ENCODE data around the gene MCTP1. TPM values are rescaled to one million over a fixed set of nuclear protein-coding genes. Genes with fewer than 3 reads are reported as not detected.

The MCTP1 gene
- total RNA-seq, 1 donor from 2014 or later = not detected

GRCh38 chr5:94777056-94777880 lies 507.6 kb downstream of the MCTP1 start:
- Mint-ChIP-seq H3K4me1 (ENCODE audit: low read depth) (no peaks in the 10 kb centered on the region), H3K4me3 (no peak overlapping the region), H3K27me3 (ENCODE audit: insufficient read depth) (peaks cover 21% of the 10 kb centered on the region), H3K9me3 (peaks cover 8% of the 10 kb centered on the region), H3K27ac (no peak overlapping the region), H3K36me3 (ENCODE audit: low read depth) (no peaks in the 10 kb centered on the region)
- intact Hi-C loops (cut with micrococcal nuclease) = no loop called here
- DNase-seq (ENCODE audit: low spot score) = no peak

GRCh38 chr5:94776167-94776566 lies 508.7 kb downstream of the MCTP1 start:
- no peak overlapping the region for H3K4me3 Mint-ChIP-seq
- peaks cover 8% of the 10 kb centered on the region for H3K9me3 Mint-ChIP-seq
- no peak overlapping the region for H3K27ac Mint-ChIP-seq
- peaks cover 22% of the 10 kb centered on the region for H3K27me3 Mint-ChIP-seq (ENCODE audit: insufficient read depth)
- no peak for DNase-seq (ENCODE audit: low spot score)
- no peaks in the 10 kb centered on the region for H3K36me3 Mint-ChIP-seq (ENCODE audit: low read depth)
- intact Hi-C loops (cut with micrococcal nuclease) = no loop called here
- H3K4me1 Mint-ChIP-seq (ENCODE audit: low read depth) = no peaks in the 10 kb centered on the region

- no peaks in the 10 kb centered on the region for H3K4me1 Mint-ChIP-seq (ENCODE audit: low read depth)
- H3K9me3 Mint-ChIP-seq = peaks cover 8% of the 10 kb centered on the region
- H3K27ac Mint-ChIP-seq = no peak overlapping the region
- intact Hi-C loops (cut with micrococcal nuclease) = no loop called here
- H3K4me3 Mint-ChIP-seq = no peak overlapping the region
- peaks cover 21% of the 10 kb centered on the region for H3K27me3 Mint-ChIP-seq (ENCODE audit: insufficient read depth)
- no peak for DNase-seq (ENCODE audit: low spot score)
- no peaks in the 10 kb centered on the region for H3K36me3 Mint-ChIP-seq (ENCODE audit: low read depth)
Observed at GRCh38 chr5:94775088-94775487, 509.8 kb downstream of the MCTP1 start.

- H3K27ac Mint-ChIP-seq = no peak overlapping the region
- DNase-seq (ENCODE audit: low spot score) = no peak
- peaks cover 8% of the 10 kb centered on the region for H3K9me3 Mint-ChIP-seq
- no peak overlapping the region for H3K4me3 Mint-ChIP-seq
- peaks cover 26% of the 10 kb centered on the region for H3K27me3 Mint-ChIP-seq (ENCODE audit: insufficient read depth)
- H3K36me3 Mint-ChIP-seq (ENCODE audit: low read depth) = no peaks in the 10 kb centered on the region
- intact Hi-C loops (cut with micrococcal nuclease) = no loop called here
- no peaks in the 10 kb centered on the region for H3K4me1 Mint-ChIP-seq (ENCODE audit: low read depth)
Observed at GRCh38 chr5:94771742-94772141, 513.2 kb downstream of the MCTP1 start.

GRCh38 chr5:94769996-94770395 lies 514.9 kb downstream of the MCTP1 start:
- no peaks in the 10 kb centered on the region for H3K36me3 Mint-ChIP-seq (ENCODE audit: low read depth)

DNA sequence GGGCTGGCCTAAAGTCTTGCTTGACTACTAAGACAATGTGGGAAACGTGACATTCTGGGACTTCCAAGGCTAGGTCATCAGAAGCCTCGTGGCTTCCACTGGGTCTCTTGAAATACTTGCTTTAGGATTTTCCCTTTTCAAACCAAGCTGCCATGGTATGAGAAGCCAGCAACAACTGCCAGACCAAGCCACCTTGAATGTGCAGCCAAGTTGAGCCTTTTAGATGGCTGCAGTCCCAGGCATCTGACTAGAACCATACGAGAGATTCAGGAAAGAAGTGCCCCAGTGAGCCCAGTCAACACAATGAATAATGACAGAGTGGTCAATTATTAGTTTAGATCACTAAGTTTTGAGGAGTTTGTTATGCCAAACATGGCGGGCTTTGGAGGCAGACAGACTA lies 523.1 kb downstream of the MCTP1 start:
- Mint-ChIP-seq H3K27ac (no peak overlapping the region), H3K9me3 (no peaks in the 10 kb centered on the region), H3K4me3 (no peak overlapping the region), H3K27me3 (ENCODE audit: insufficient read depth) (peaks cover 12% of the 10 kb centered on the region), H3K4me1 (ENCODE audit: low read depth) (no peaks in the 10 kb centered on the region), H3K36me3 (ENCODE audit: low read depth) (no peaks in the 10 kb centered on the region)
- intact Hi-C loops (cut with micrococcal nuclease) = no loop called here
- no peak for DNase-seq (ENCODE audit: low spot score)

More at GRCh38 chr5:94769996-94770395, 514.9 kb downstream of the MCTP1 start:
- Mint-ChIP-seq H3K9me3 (peaks cover 8% of the 10 kb centered on the region), H3K4me3 (no peak overlapping the region), H3K27me3 (ENCODE audit: insufficient read depth) (peaks cover 31% of the 10 kb centered on the region), H3K4me1 (ENCODE audit: low read depth) (no peaks in the 10 kb centered on the region), H3K27ac (no peak overlapping the region)
- DNase-seq (ENCODE audit: low spot score) = no peak
- intact Hi-C loops (cut with micrococcal nuclease) = no loop called here

DNA sequence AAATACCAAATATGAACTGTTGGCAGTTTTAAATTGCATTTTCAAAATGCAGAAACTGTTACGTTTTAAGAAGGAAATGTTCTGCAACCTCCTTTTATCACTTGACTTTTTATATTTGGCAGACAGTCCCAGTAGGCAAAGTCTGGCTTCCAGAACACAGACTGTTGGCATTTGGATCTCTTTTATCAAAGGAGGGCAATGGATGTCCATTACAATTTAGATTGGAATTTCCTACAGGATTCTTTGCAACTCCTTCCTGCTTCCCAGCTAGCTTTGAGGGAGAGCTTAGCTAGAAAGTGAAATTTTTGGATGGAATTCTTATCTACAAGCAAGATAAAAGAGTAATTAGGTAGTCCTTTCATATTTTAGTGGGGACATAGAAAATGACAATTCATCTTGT lies 523.8 kb downstream of the MCTP1 start:
- intact Hi-C loops (cut with micrococcal nuclease) = no loop called here
- no peak overlapping the region for H3K27ac Mint-ChIP-seq
- DNase-seq (ENCODE audit: low spot score) = no peak
- no peaks in the 10 kb centered on the region for H3K4me1 Mint-ChIP-seq (ENCODE audit: low read depth)
- H3K4me3 Mint-ChIP-seq = no peak overlapping the region
- no peaks in the 10 kb centered on the region for H3K9me3 Mint-ChIP-seq
- H3K27me3 Mint-ChIP-seq (ENCODE audit: insufficient read depth) = peaks cover 9% of the 10 kb centered on the region
- no peaks in the 10 kb centered on the region for H3K36me3 Mint-ChIP-seq (ENCODE audit: low read depth)

DNA sequence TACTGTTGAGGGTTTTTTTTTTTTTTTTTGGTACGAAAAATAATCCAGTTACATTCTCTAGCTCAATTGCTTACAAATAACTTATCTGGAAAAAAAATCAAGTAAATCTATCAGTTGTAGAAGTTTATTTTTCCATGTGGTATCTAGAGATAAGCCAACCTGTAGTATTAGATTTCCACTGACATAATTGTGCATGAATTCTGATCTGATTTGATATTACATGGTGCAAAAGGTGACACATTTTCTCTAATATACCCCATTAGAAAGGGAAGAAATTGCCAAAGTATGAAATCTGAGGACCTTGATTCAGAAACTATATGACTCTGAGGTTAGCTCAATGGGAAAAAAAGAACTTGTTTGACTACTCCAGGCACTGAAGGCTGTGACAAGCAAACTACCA lies 524.9 kb downstream of the MCTP1 start:
- Mint-ChIP-seq H3K9me3 (no peaks in the 10 kb centered on the region), H3K4me3 (no peak overlapping the region), H3K27me3 (ENCODE audit: insufficient read depth) (peaks cover 7% of the 10 kb centered on the region), H3K4me1 (ENCODE audit: low read depth) (no peaks in the 10 kb centered on the region), H3K36me3 (ENCODE audit: low read depth) (no peaks in the 10 kb centered on the region), H3K27ac (no peak overlapping the region)
- no peak for DNase-seq (ENCODE audit: low spot score)
- intact Hi-C loops (cut with micrococcal nuclease) = no loop called here

GRCh38 chr5:94759022-94759421 lies 525.9 kb downstream of the MCTP1 start:
- Mint-ChIP-seq H3K27me3 (ENCODE audit: insufficient read depth) (peaks cover 7% of the 10 kb centered on the region), H3K9me3 (no peaks in the 10 kb centered on the region), H3K4me3 (no peak overlapping the region), H3K36me3 (ENCODE audit: low read depth) (no peaks in the 10 kb centered on the region), H3K27ac (no peak overlapping the region), H3K4me1 (ENCODE audit: low read depth) (no peaks in the 10 kb centered on the region)
- intact Hi-C loops (cut with micrococcal nuclease) = no loop called here
- DNase-seq (ENCODE audit: low spot score) = no peak

- DNase-seq (ENCODE audit: low spot score) = no peak
- H3K36me3 Mint-ChIP-seq (ENCODE audit: low read depth) = no peaks in the 10 kb centered on the region
- peaks cover 6% of the 10 kb centered on the region for H3K27me3 Mint-ChIP-seq (ENCODE audit: insufficient read depth)
- intact Hi-C loops (cut with micrococcal nuclease) = no loop called here
- no peak overlapping the region for H3K27ac Mint-ChIP-seq
- H3K9me3 Mint-ChIP-seq = no peaks in the 10 kb centered on the region
- H3K4me1 Mint-ChIP-seq (ENCODE audit: low read depth) = no peaks in the 10 kb centered on the region
- H3K4me3 Mint-ChIP-seq = no peak overlapping the region
Observed at GRCh38 chr5:94754824-94755223, 530.1 kb downstream of the MCTP1 start.

DNA sequence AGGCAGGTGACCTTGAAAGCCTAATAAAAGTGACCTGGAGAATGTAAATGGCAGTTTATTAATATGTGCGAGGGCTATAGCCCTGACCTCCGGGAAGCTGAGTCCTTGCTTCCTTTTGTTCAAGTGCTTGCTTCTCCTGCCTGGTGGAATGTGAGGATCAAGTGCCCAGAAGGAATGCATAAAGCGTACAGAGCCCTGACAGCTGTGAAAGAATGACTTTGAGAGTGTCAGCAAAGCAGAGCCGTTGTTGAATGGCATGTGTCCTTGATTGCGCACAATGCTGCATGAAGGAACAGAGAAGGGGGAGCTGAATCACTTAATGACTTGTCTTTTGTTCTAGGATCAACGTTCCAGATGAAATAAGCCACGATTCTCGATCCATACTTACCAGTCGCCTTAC lies 533.4 kb downstream of the MCTP1 start:
- H3K36me3 Mint-ChIP-seq (ENCODE audit: low read depth) = no peaks in the 10 kb centered on the region
- peaks cover 6% of the 10 kb centered on the region for H3K27me3 Mint-ChIP-seq (ENCODE audit: insufficient read depth)
- no peaks in the 10 kb centered on the region for H3K9me3 Mint-ChIP-seq
- H3K27ac Mint-ChIP-seq = no peak overlapping the region
- H3K4me3 Mint-ChIP-seq = no peak overlapping the region
- peaks cover under 1% of the 10 kb centered on the region for H3K4me1 Mint-ChIP-seq (ENCODE audit: low read depth)
- DNase-seq (ENCODE audit: low spot score) = no peak
- intact Hi-C loops (cut with micrococcal nuclease) = no loop called here

DNA sequence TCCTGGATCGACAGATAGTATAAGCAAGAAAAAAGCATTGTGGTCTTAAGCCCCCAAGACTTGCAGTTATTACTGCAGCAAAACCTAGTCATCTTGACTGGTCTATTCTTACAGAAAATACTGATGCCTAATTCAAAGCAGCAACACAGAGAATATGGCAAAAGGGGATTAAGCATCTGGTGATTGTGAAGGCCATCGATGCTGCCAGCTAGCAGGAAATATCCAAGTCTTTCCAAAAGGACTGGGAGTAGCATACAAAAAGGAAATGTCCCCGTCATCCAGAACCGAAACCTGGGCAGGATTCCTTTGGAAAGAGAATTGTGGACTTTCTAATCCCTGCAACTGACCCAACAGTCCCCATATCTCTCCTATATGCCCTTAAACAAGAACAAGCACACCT lies 534.2 kb downstream of the MCTP1 start:
- DNase-seq (ENCODE audit: low spot score) = no peak
- Mint-ChIP-seq H3K27me3 (ENCODE audit: insufficient read depth) (peaks cover 6% of the 10 kb centered on the region), H3K4me1 (ENCODE audit: low read depth) (peaks cover 8% of the 10 kb centered on the region), H3K9me3 (no peaks in the 10 kb centered on the region), H3K27ac (no peak overlapping the region), H3K36me3 (ENCODE audit: low read depth) (no peaks in the 10 kb centered on the region), H3K4me3 (no peak overlapping the region)
- intact Hi-C loops (cut with micrococcal nuclease) = no loop called here

- H3K4me1 Mint-ChIP-seq (ENCODE audit: low read depth) = peaks cover 8% of the 10 kb centered on the region
- H3K9me3 Mint-ChIP-seq = no peaks in the 10 kb centered on the region
- no peaks in the 10 kb centered on the region for H3K36me3 Mint-ChIP-seq (ENCODE audit: low read depth)
- intact Hi-C loops (cut with micrococcal nuclease) = no loop called here
- no peak for DNase-seq (ENCODE audit: low spot score)
- H3K27ac Mint-ChIP-seq = no peak overlapping the region
- H3K27me3 Mint-ChIP-seq (ENCODE audit: insufficient read depth) = peaks cover 6% of the 10 kb centered on the region
- no peak overlapping the region for H3K4me3 Mint-ChIP-seq
Observed at GRCh38 chr5:94749042-94749441, 535.9 kb downstream of the MCTP1 start.

DNA sequence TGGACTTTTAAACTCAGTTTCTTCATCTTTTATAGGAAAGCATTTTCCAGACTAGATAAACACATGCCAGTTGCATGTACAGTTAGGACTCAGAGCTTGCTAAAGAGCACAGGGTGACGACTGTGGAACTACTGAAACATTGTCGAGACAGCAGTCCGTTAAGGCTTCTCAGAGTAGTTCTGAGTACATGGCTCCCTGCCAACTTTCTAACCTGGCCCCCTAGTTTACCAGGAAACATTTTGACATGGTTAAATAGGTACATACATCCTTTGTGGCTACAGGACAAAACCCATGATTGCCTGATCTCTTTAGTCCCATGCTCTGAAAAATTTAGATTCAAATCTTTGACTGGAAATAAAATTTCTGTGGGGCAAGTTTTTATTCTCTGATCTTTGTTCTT lies 536.7 kb downstream of the MCTP1 start:
- no peaks in the 10 kb centered on the region for H3K36me3 Mint-ChIP-seq (ENCODE audit: low read depth)
- intact Hi-C loops (cut with micrococcal nuclease) = no loop called here
- H3K4me3 Mint-ChIP-seq = no peak overlapping the region

More for the DNA sequence above, 536.7 kb downstream of the MCTP1 start:
- Mint-ChIP-seq H3K27me3 (ENCODE audit: insufficient read depth) (peaks cover 2% of the 10 kb centered on the region), H3K27ac (no peak overlapping the region), H3K4me1 (ENCODE audit: low read depth) (peaks cover 8% of the 10 kb centered on the region), H3K9me3 (no peaks in the 10 kb centered on the region)
- DNase-seq (ENCODE audit: low spot score) = no peak

Measured in activated T-helper 1 cell treated with anti-CD3 and anti-CD28 coated beads, Interleukin-12 subunit alpha, Interleukin-12 subunit beta, Interleukin-2, Interleukin-4 antibody, amounts not matched to agents 30 ng/mL and 10 ng/mL and 1 ng/mL, durations not matched to agents 14 hours and 24 hours and 36 hours (primary cell).